H1 (cell line): Measurements from ENCODE around the gene SLC24A3. TPM values are rescaled to one million over a fixed set of nuclear protein-coding genes. Genes with fewer than 3 reads are reported as not detected.

Experiments used
- CTCF ChIA-PET: fragments of 300-600 bp; sonication (Branson Sonifier 250); formaldehyde crosslinking; loops from one replicate; lab custom pipeline; 2021; ENCODE audit not compliant: partially characterized antibody; lab: Charles Lee
- POLR2A ChIA-PET: fragments of 300-600 bp; sonication (Branson Sonifier 250); formaldehyde crosslinking; loops from one replicate; lab custom pipeline; 2021; ENCODE audit warnings: inconsistent platforms; ENCODE audit not compliant: partially characterized antibody; lab: Charles Lee
- DNase-seq, 2 experiments: peaks; one replicate each; pipeline versions ENCODE4 v3.0.0 to v3.0.0-alpha.2; 2010 to 2022; ENCODE audit warnings: low spot score in 2 of 2, low read depth in 1 of 2, mixed read lengths in 1 of 2
- FAIRE-seq: peaks from 2 replicates; lab custom pipeline; 2011; peaks lifted over from hg19 to GRCh38; lab: Jason Lieb, UNC
- H2AFZ ChIP-seq: 2 replicates; pipeline ENCODE4 v1.8.1; 2012; ENCODE audit warnings: low read length, inconsistent platforms
- H2AK5ac ChIP-seq: 2 replicates; pipeline ENCODE4 v1.6.1; 2013; ENCODE audit warnings: low read depth, low read length
- H2BK120ac ChIP-seq: replicated peaks from 2 replicates; pipeline ENCODE3; 2013; ENCODE audit warnings: low read depth, low read length, inconsistent platforms
- H2BK12ac ChIP-seq: 2 replicates; pipeline ENCODE4 v1.6.1; 2013; ENCODE audit warnings: low read depth, low read length
- H2BK15ac ChIP-seq: 2 replicates; pipeline ENCODE4 v1.6.1; 2013; ENCODE audit warnings: low read length
- H2BK20ac ChIP-seq: 2 replicates; pipeline ENCODE4 v1.6.1; 2013; ENCODE audit warnings: low read length
- H2BK5ac ChIP-seq: 2 replicates; pipeline ENCODE4 v1.6.1; 2013; ENCODE audit warnings: low read depth, low read length
- H3K14ac ChIP-seq: 2 replicates; pipeline ENCODE4 v1.6.1; 2013; ENCODE audit warnings: inconsistent platforms; ENCODE audit not compliant: insufficient read length
- H3K18ac ChIP-seq: 2 replicates; pipeline ENCODE4 v1.6.1; 2013; ENCODE audit warnings: low read length; ENCODE audit errors: extremely low read depth
- H3K23ac ChIP-seq: 2 replicates; pipeline ENCODE4 v1.6.1; 2013; ENCODE audit warnings: inconsistent platforms; ENCODE audit not compliant: insufficient read length
- H3K23me2 ChIP-seq: 2 replicates; pipeline ENCODE4 v1.6.1; 2013; ENCODE audit warnings: low read depth, low read length
- H3K27ac ChIP-seq: 2 replicates; pipeline ENCODE4 v1.6.1; 2011; ENCODE audit warnings: low read depth, low read length, inconsistent platforms
- H3K27me3 ChIP-seq, 4 experiments: replicated peaks in 1 of 4; 1 replicate in 1 of 4; 2 replicates in 3 of 4; pipeline versions ENCODE4 v1.6.1 to v1.8.1; 2011 to 2013; ENCODE audit warnings: low read length in 3 of 4, mild to moderate bottlenecking in 3 of 4, inconsistent platforms in 2 of 4, mixed read lengths in 2 of 4, moderate library complexity in 1 of 4; ENCODE audit not compliant: control insufficient read depth in 3 of 4, insufficient read depth in 3 of 4; ENCODE audit errors: extremely low read depth in 1 of 4
- H3K36me3 ChIP-seq, 4 experiments: 2 replicates each; pipeline versions ENCODE4 v1.6.1 to v1.8.1; 2011 to 2013; ENCODE audit warnings: mild to moderate bottlenecking in 4 of 4, low read length in 3 of 4, moderate library complexity in 2 of 4, control low read depth in 1 of 4, inconsistent platforms in 1 of 4; ENCODE audit not compliant: insufficient read depth in 4 of 4, control insufficient read depth in 2 of 4
- H3K4ac ChIP-seq: replicated peaks from 2 replicates; pipeline ENCODE3; 2013; ENCODE audit warnings: low read length, low read depth, mixed read lengths, inconsistent platforms; ENCODE audit not compliant: insufficient read length
- H3K4me1 ChIP-seq, 4 experiments: replicated peaks in 1 of 4; 1 replicate in 1 of 4; 2 replicates in 3 of 4; pipeline versions ENCODE4 v1.6.1 to v1.8.1; 2011 to 2013; ENCODE audit warnings: low read length in 3 of 4, inconsistent platforms in 2 of 4, mixed read lengths in 1 of 4; ENCODE audit not compliant: insufficient read depth in 4 of 4, control insufficient read depth in 3 of 4
- H3K4me2 ChIP-seq, 2 experiments: 2 replicates each; pipeline versions ENCODE4 v1.6.1 to v1.8.1; 2011 to 2013; ENCODE audit warnings: low read depth in 2 of 2, low read length in 2 of 2, control low read depth in 1 of 2, inconsistent platforms in 1 of 2, mild to moderate bottlenecking in 1 of 2; ENCODE audit not compliant: insufficient read depth in 1 of 2
- H3K4me3 ChIP-seq, 4 experiments: fragments of 200-600, 300-600 bp in 1 of 4; sonication (generic), shearing (Covaris generic), sonication (Bioruptor Twin) in 1 of 4; 2 replicates each; pipeline versions ENCODE4 v1.5.1 to v1.8.1; 2011 to 2016; ENCODE audit warnings: low read length in 4 of 4, low read depth in 3 of 4, control low read depth in 2 of 4, inconsistent platforms in 2 of 4, mild to moderate bottlenecking in 2 of 4, mixed read lengths in 1 of 4, moderate library complexity in 1 of 4; ENCODE audit not compliant: insufficient read depth in 2 of 4; ENCODE audit errors: extremely low read depth in 1 of 4
- H3K56ac ChIP-seq: replicated peaks from 2 replicates; pipeline ENCODE3; 2013; ENCODE audit warnings: low read depth, mild to moderate bottlenecking, mixed read lengths, low read length, inconsistent platforms; ENCODE audit not compliant: insufficient read length
- H3K79me1 ChIP-seq: 2 replicates; pipeline ENCODE4 v1.6.1; 2013; ENCODE audit warnings: low read depth, low read length, control low read depth
- H3K79me2 ChIP-seq, 2 experiments: 2 replicates each; pipeline versions ENCODE4 v1.6.1 to v1.8.1; 2012 to 2013; ENCODE audit warnings: low read length in 2 of 2, mild to moderate bottlenecking in 2 of 2, inconsistent platforms in 1 of 2; ENCODE audit not compliant: insufficient read depth in 2 of 2, control insufficient read depth in 1 of 2
- H3K9ac ChIP-seq, 4 experiments: replicated peaks in 1 of 4; 1 replicate in 1 of 4; 2 replicates in 3 of 4; pipeline versions ENCODE4 v1.6.1 to v1.8.1; 2011 to 2013; ENCODE audit warnings: low read depth in 3 of 4, low read length in 3 of 4, control low read depth in 2 of 4, mild to moderate bottlenecking in 2 of 4, moderate library complexity in 2 of 4, inconsistent platforms in 1 of 4; ENCODE audit errors: extremely low read depth in 1 of 4
- H3K9me3 ChIP-seq, 2 experiments: 2 replicates each; pipeline versions ENCODE4 v1.6.1 to v1.8.1; 2012 to 2013; ENCODE audit warnings: mild to moderate bottlenecking in 2 of 2, moderate library complexity in 2 of 2, control low read depth in 1 of 2, inconsistent platforms in 1 of 2, low read depth in 1 of 2, low read length in 1 of 2, mixed read lengths in 1 of 2; ENCODE audit not compliant: insufficient read depth in 2 of 2
- H4K20me1 ChIP-seq, 2 experiments: replicated peaks in 1 of 2; 2 replicates each; pipeline versions ENCODE3 to v1.8.1; 2011 to 2013; ENCODE audit warnings: inconsistent platforms in 2 of 2, low read length in 2 of 2, mild to moderate bottlenecking in 1 of 2; ENCODE audit not compliant: insufficient read depth in 2 of 2, control insufficient read depth in 1 of 2
- H4K5ac ChIP-seq: 2 replicates; pipeline ENCODE4 v1.6.1; 2013; ENCODE audit warnings: low read length, low read depth, mixed read lengths, inconsistent platforms; ENCODE audit not compliant: insufficient read length
- H4K8ac ChIP-seq: 2 replicates; pipeline ENCODE4 v1.8.0; 2013; ENCODE audit warnings: mild to moderate bottlenecking, moderate library complexity, low read length, inconsistent platforms; ENCODE audit not compliant: insufficient read depth; ENCODE audit errors: extremely low read depth
- H4K91ac ChIP-seq: replicated peaks from 2 replicates; pipeline ENCODE3; 2013; ENCODE audit warnings: low read length, mixed read lengths, inconsistent platforms; ENCODE audit not compliant: insufficient read length
- BCL11A ChIP-seq, 2 experiments: IDR thresholded peaks; one replicate each; pipeline ENCODE4 v1.6.1; 2011; ENCODE audit warnings: low read depth in 2 of 2, low read length in 2 of 2, mild to moderate bottlenecking in 2 of 2
- BRCA1 ChIP-seq: IDR thresholded peaks from 2 replicates; pipeline ENCODE4 v1.6.1; 2012; ENCODE audit warnings: low read depth, low read length, improper control_type of control experiment
- EZH2 ChIP-seq: fragments of 200-600 bp; sonication (generic); IDR thresholded peaks from 2 replicates; pipeline ENCODE4 v1.7.1; 2012; ENCODE audit warnings: low read depth, mild to moderate bottlenecking, moderate library complexity, low read length, inconsistent platforms; ENCODE audit not compliant: severe bottlenecking
- SIRT6 ChIP-seq: IDR thresholded peaks from one replicate; pipeline ENCODE4 v1.7.1; 2012; ENCODE audit warnings: low read length, inconsistent platforms
- WGBS, 2 experiments: shearing (Covaris generic) in 1 of 2; methylation state at CpG; one replicate each; pipeline versions ENCODE4 v1.1.6 to v1.1.7; 2013 to 2015; ENCODE audit warnings: low lambda C conversion rate in 2 of 2, mixed read lengths in 2 of 2, inconsistent platforms in 1 of 2, low coverage in 1 of 2, missing lambda C conversion rate in 1 of 2; ENCODE audit not compliant: insufficient replicate concordance in 2 of 2, insufficient coverage in 1 of 2, insufficient read length in 1 of 2; ENCODE audit errors: extremely low coverage in 1 of 2, missing lambda C conversion rate in 1 of 2; 5-methylcytosine and 5-hydroxymethylcytosine counted together
- polyA plus RNA-seq, 7 experiments: library from polyadenylated mRNA; depleted of rRNA in 3 of 7; stranded (reverse) in 5 of 7; unstranded in 2 of 7; fragments of >200 nt in 5 of 7; fragments of 200-250 nt in 2 of 7; gene quantifications; 1 replicate in 5 of 7; 2 replicates in 1 of 7; 4 replicates in 1 of 7; pipeline versions ENCODE4 v1.2.1 to v1.2.3, GENCODE V29; 2011 to 2013; ENCODE audit warnings: missing spikeins in 2 of 7, mixed read lengths in 2 of 7
- total RNA-seq: library from RNA; stranded (reverse); fragmentation: NEBNext Ultra II Directional; extraction: Animal tissue kit (Norgen Biotek cat#: 25700); gene quantifications from 2 replicates; pipeline ENCODE4 v1.2.1, GENCODE V29; 2021

SLC24A3 gene
- total and polyA plus RNA-seq, 2 of the 8 experiments (the other 6 are each of a cell fraction or from before 2014, with no cell fraction given): 4.5 to 6.3 TPM

GRCh38 chr20:19515074-19515473 lies 302.6 kb downstream of the SLC24A3 start:
- Histone ChIP-seq H3K18ac (no peak overlapping the region), H3K79me2 (no peaks in the 10 kb centered on the region), H3K9me3 (no peaks in the 10 kb centered on the region; a peak in 1 of 4 replicates), H4K5ac (no peak overlapping the region), H4K8ac (no peak overlapping the region), H3K27ac (no peak overlapping the region), H3K4me3 (no peak overlapping the region), H2BK20ac (no peak overlapping the region), H3K14ac (no peak overlapping the region), H4K91ac (no peak overlapping the region), H3K4ac (no peak overlapping the region), H2BK5ac (no peak overlapping the region), H2BK15ac (no peak overlapping the region), H4K20me1 (no peaks in the 10 kb centered on the region), H3K4me1 (no peaks in the 10 kb centered on the region), H3K36me3 (no peaks in the 10 kb centered on the region), H3K27me3 (no peaks in the 10 kb centered on the region), H3K56ac (no peak overlapping the region), H3K4me2 (no peak overlapping the region), H2BK120ac (no peak overlapping the region), H3K9ac (no peak overlapping the region), H2AK5ac (no peak overlapping the region), H2BK12ac (no peak overlapping the region), H3K79me1 (no peaks in the 10 kb centered on the region), H3K23ac (no peak overlapping the region), H3K23me2 (no peaks in the 10 kb centered on the region), H2AFZ (no peak overlapping the region)
- DNase-seq: no peak
- WGBS, 2 experiments: 94% methylated on average over 6 of the region's 6 CpGs; no CpG with 5 or more reads in 1 of the 2 experiments
- CTCF ChIA-PET: no interaction called here
- no peak for TF ChIP-seq BCL11A (IDR thresholded peaks at IDR 0.05; ENCODE audit: low read depth in 2 of 2, low read length in 2 of 2)
- no peak for TF ChIP-seq SIRT6
- TF ChIP-seq BRCA1: no peak
- TF ChIP-seq EZH2: no peak
- no peak for FAIRE-seq
- POLR2A ChIA-PET: interaction anchor here (0.6 kb wide), 1 partner anchor 908 kb away, joined by 3 read pairs; no protein-coding TSS in a partner anchor
